IMR-90 (cell line): ENCODE results near the gene CPT1A. TPM values are rescaled to one million over a fixed set of nuclear protein-coding genes. Genes with fewer than 3 reads are reported as not detected.

Source experiments
- ATAC-seq: fragments of 200-7000 bp; cut with Tn5 transposase; 2 replicates; pipeline ENCODE4 v1.9.1; 2020; ENCODE audit warnings: low read depth, mild to moderate bottlenecking, moderate library complexity
- BruUV-seq: library from RNA; stranded (reverse); fragments of 400-500 nt; replicated peaks from 2 replicates; lab custom pipeline; 2021; lab: Mats Ljungman, UMichigan
- CTCF ChIA-PET: fragments of 300-600 bp; formaldehyde crosslinking; extraction: SDS; loops from one replicate; lab custom pipeline; 2021; ENCODE audit warnings: antibody characterized with exemption; lab: Yijun Ruan, JAX
- POLR2A ChIA-PET: fragments of 300-600 bp; sonication (Branson Sonifier 250); formaldehyde crosslinking; loops from one replicate; lab custom pipeline; 2022; ENCODE audit warnings: antibody characterized with exemption; ENCODE audit not compliant: unreplicated experiment; lab: Charles Lee
- DNase-seq: peaks from one replicate; pipeline ENCODE4 v3.0.0; 2013
- H2AFZ ChIP-seq: replicated peaks from 2 replicates; pipeline ENCODE3; 2013; ENCODE audit warnings: low read length, mild to moderate bottlenecking; ENCODE audit not compliant: poor library complexity
- H2AK5ac ChIP-seq: 2 replicates; pipeline ENCODE4 v1.6.1; 2013; ENCODE audit warnings: low read depth, low read length, inconsistent platforms
- H2AK9ac ChIP-seq: replicated peaks from 2 replicates; pipeline ENCODE3; 2013; ENCODE audit warnings: mild to moderate bottlenecking, low read depth, low read length, moderate library complexity; ENCODE audit not compliant: poor library complexity
- H2BK120ac ChIP-seq: 2 replicates; pipeline ENCODE4 v1.6.1; 2013; ENCODE audit warnings: low read depth, low read length, inconsistent platforms
- H2BK15ac ChIP-seq: 3 replicates; pipeline ENCODE4 v1.6.1; 2013; ENCODE audit warnings: low read depth, low read length, inconsistent platforms
- H2BK20ac ChIP-seq: 2 replicates; pipeline ENCODE4 v1.6.1; 2013; ENCODE audit warnings: low read depth, mild to moderate bottlenecking, inconsistent platforms, low read length, moderate library complexity
- H2BK5ac ChIP-seq: 2 replicates; pipeline ENCODE4 v1.6.1; 2013; ENCODE audit warnings: mild to moderate bottlenecking, low read depth, low read length, inconsistent platforms; ENCODE audit not compliant: poor library complexity, severe bottlenecking
- H3K14ac ChIP-seq: replicated peaks from 2 replicates; pipeline ENCODE4 v1.6.1; 2013; ENCODE audit warnings: low read depth, low read length, inconsistent platforms
- H3K18ac ChIP-seq: 2 replicates; pipeline ENCODE4 v1.6.1; 2013; ENCODE audit warnings: low read depth, low read length, control low read depth
- H3K23ac ChIP-seq: 2 replicates; pipeline ENCODE4 v1.6.1; 2013; ENCODE audit warnings: low read depth, low read length, inconsistent platforms
- H3K27ac ChIP-seq: 2 replicates; pipeline ENCODE4 v1.5.1; 2013; ENCODE audit warnings: mild to moderate bottlenecking, control low read depth, low read length; ENCODE audit not compliant: insufficient read depth
- H3K27me3 ChIP-seq: 2 replicates; pipeline ENCODE4 v1.6.1; 2013; ENCODE audit warnings: low read length; ENCODE audit not compliant: control insufficient read depth, insufficient read depth
- H3K36me3 ChIP-seq: 2 replicates; pipeline ENCODE4 v1.6.1; 2013; ENCODE audit warnings: low read length, mixed read lengths; ENCODE audit not compliant: control insufficient read depth, insufficient read depth
- H3K4ac ChIP-seq: 2 replicates; pipeline ENCODE4 v1.6.1; 2013; ENCODE audit warnings: low read depth, low read length, inconsistent platforms
- H3K4me1 ChIP-seq: 2 replicates; pipeline ENCODE4 v1.6.1; 2013; ENCODE audit warnings: low read length, mixed read lengths; ENCODE audit not compliant: control insufficient read depth, insufficient read depth
- H3K4me2 ChIP-seq: 2 replicates; pipeline ENCODE4 v1.6.1; 2013; ENCODE audit warnings: low read depth, mild to moderate bottlenecking, control low read depth, low read length, moderate library complexity
- H3K4me3 ChIP-seq: 2 replicates; pipeline ENCODE4 v1.5.1; 2013; ENCODE audit warnings: low read depth, mild to moderate bottlenecking, control low read depth, low read length, moderate library complexity; ENCODE audit not compliant: insufficient read depth
- H3K56ac ChIP-seq: 2 replicates; pipeline ENCODE4 v1.6.1; 2013; ENCODE audit warnings: low read length, inconsistent platforms; ENCODE audit not compliant: insufficient read depth; ENCODE audit errors: extremely low read depth
- H3K79me1 ChIP-seq, 2 experiments: 2 replicates each; pipeline ENCODE4 v1.6.1; 2013; ENCODE audit warnings: low read length in 2 of 2, inconsistent platforms in 1 of 2, low read depth in 1 of 2
- H3K9ac ChIP-seq: 2 replicates; pipeline ENCODE4 v1.6.1; 2013; ENCODE audit warnings: low read depth, low read length, control low read depth
- H3K9me1 ChIP-seq: 2 replicates; pipeline ENCODE4 v1.6.1; 2013; ENCODE audit warnings: low read length, inconsistent platforms; ENCODE audit not compliant: insufficient read depth
- H3K9me3 ChIP-seq: 2 replicates; pipeline ENCODE4 v1.6.1; 2013; ENCODE audit warnings: low read length; ENCODE audit not compliant: control insufficient read depth, insufficient read depth
- H4K20me1 ChIP-seq: 2 replicates; pipeline ENCODE4 v1.6.1; 2013; ENCODE audit warnings: low read length, inconsistent platforms; ENCODE audit not compliant: insufficient read depth
- H4K5ac ChIP-seq: 2 replicates; pipeline ENCODE4 v1.6.1; 2013; ENCODE audit warnings: mild to moderate bottlenecking, low read depth, low read length, control low read depth
- H4K8ac ChIP-seq, 2 experiments: 2 replicates each; pipeline ENCODE4 v1.6.1; 2013; ENCODE audit warnings: low read depth in 2 of 2, low read length in 2 of 2, control low read depth in 1 of 2, inconsistent platforms in 1 of 2
- H4K91ac ChIP-seq: 2 replicates; pipeline ENCODE4 v1.6.1; 2013; ENCODE audit warnings: low read depth, low read length, inconsistent platforms; ENCODE audit not compliant: insufficient read depth
- ELK1 ChIP-seq: fragments of 150-350 bp; IDR thresholded peaks from 2 replicates; pipeline ENCODE4 v1.6.1; 2016; ENCODE audit warnings: low read depth, mild to moderate bottlenecking, low read length, moderate library complexity, borderline replicate concordance
- MAZ ChIP-seq: IDR thresholded peaks from 2 replicates; pipeline ENCODE4 v1.6.1; 2012; ENCODE audit warnings: low read depth, mild to moderate bottlenecking, low read length, improper control_type of control experiment, moderate library complexity, borderline replicate concordance
- POLR2A ChIP-seq: IDR thresholded peaks from 2 replicates; pipeline ENCODE4 v1.6.1; 2012; ENCODE audit warnings: mild to moderate bottlenecking, low read depth, low read length
- RCOR1 ChIP-seq: IDR thresholded peaks from 2 replicates; pipeline ENCODE4 v1.6.1; 2012; ENCODE audit warnings: mild to moderate bottlenecking, low read length, improper control_type of control experiment; ENCODE audit not compliant: insufficient replicate concordance
- SMC3 ChIP-seq: fragments of 150-350 bp; IDR thresholded peaks from 2 replicates; pipeline ENCODE4 v1.6.1; 2016; ENCODE audit warnings: low read depth, mild to moderate bottlenecking, antibody characterized with exemption, low read length, moderate library complexity
- USF2 ChIP-seq: fragments of 150-350 bp; IDR thresholded peaks from 2 replicates; pipeline ENCODE4 v1.6.1; 2017; ENCODE audit warnings: mild to moderate bottlenecking, antibody characterized with exemption, low read length, low read depth
- WGBS, 2 experiments: methylation state at CpG; one replicate each; pipeline versions ENCODE4 v1.1.5 to v1.1.7; 2013; ENCODE audit warnings: missing lambda C conversion rate in 2 of 2; ENCODE audit not compliant: insufficient read length in 1 of 2; ENCODE audit errors: extremely low coverage in 2 of 2; 5-methylcytosine and 5-hydroxymethylcytosine counted together
- dilution Hi-C: fragments of 300-500 bp; cut with HindIII; formaldehyde crosslinking; loops from one replicate; pipeline ENCODE4 v1.14.3; 2018; ENCODE audit warnings: low sequenced_read_pairs; ENCODE audit not compliant: unreplicated experiment
- in situ Hi-C: fragments of 300-500 bp; cut with MboI; formaldehyde crosslinking; loops from 3 replicates; pipeline ENCODE4 v1.14.3; 2019; ENCODE audit warnings: low sequenced_read_pairs, inconsistent platforms, mixed read lengths
- intact Hi-C: fragments of 100-400 bp; cut with micrococcal nuclease; formaldehyde crosslinking; loops from 2 replicates; pipeline ENCODE4 v1.10.0; 2022
- polyA plus RNA-seq, 3 experiments: library from polyadenylated mRNA; depleted of rRNA; stranded (reverse); fragments of >200 nt; gene quantifications; 2 replicates each; pipeline ENCODE4 v1.2.3, GENCODE V29; 2012; ENCODE audit warnings: low replicate concordance in 1 of 3
- total RNA-seq: library from RNA; depleted of rRNA; stranded (reverse); fragments of >200 nt; gene quantifications from 2 replicates; pipeline ENCODE4 v1.2.3, GENCODE V29; 2012

Gene CPT1A
- total and polyA plus RNA-seq, 2 of the 4 experiments (the other 2 are of a cell fraction): 15.4 to 21.3 TPM

GRCh38 chr11:68839911-68840641, 1.6 kb downstream of the CPT1A start:
- peak overlapping the region; percentile 12; the same call in 1 of the 2 replicates for H3K18ac ChIP-seq
- no peaks in the 10 kb centered on the region; the same call in 1 of the 2 replicates for H3K27me3 ChIP-seq
- H3K36me3 ChIP-seq: peaks cover 1% of the 10 kb centered on the region; the same call in 1 of the 2 replicates
- H3K56ac ChIP-seq: peak overlapping the region; percentile 47; the same call in 1 of the 2 replicates
- 5% methylated on average over 2 of the region's 19 CpGs; no CpG with 5 or more reads in 1 of the 2 experiments for WGBS, 2 experiments
- peaks cover 18% of the 10 kb centered on the region for H4K20me1 ChIP-seq
- peaks cover 14% of the 10 kb centered on the region for H3K9me1 ChIP-seq
- peak overlapping the region; percentile 84 for H3K4ac ChIP-seq
- peaks cover 24% of the 10 kb centered on the region for H3K4me1 ChIP-seq
- in situ Hi-C loops (no loop called here), intact Hi-C loops (loop anchor here (5.0 kb wide), 1 partner anchor 172 kb away; the partner anchor contains the start of gene MRGPRF), dilution Hi-C loops (no loop called here)
- DNase-seq (peak; percentile 20), ATAC-seq (no peak)
- peak overlapping the region; percentile 70 for H3K14ac ChIP-seq
- H2BK120ac ChIP-seq: peak overlapping the region; percentile 71
- peak overlapping the region; percentile 71 for H2BK5ac ChIP-seq
- H3K9me3 ChIP-seq: no peaks in the 10 kb centered on the region
- peak overlapping the region; percentile 22; the same call in 1 of the 2 replicates for H3K9ac ChIP-seq
- peak overlapping the region; percentile 74 for H3K27ac ChIP-seq
- H4K91ac ChIP-seq: peak overlapping the region; percentile 69
- peak overlapping the region; percentile 88 for H3K4me3 ChIP-seq
- TF ChIP-seq MAZ (no peak), RCOR1 (no peak), POLR2A (no peak; the same call in 1 of the 2 replicates), SMC3 (no peak), USF2 (no peak), ELK1 (no peak)
- POLR2A ChIA-PET: no interaction called here
- BruUV-seq: TSS peak; percentile 25
- H2BK15ac ChIP-seq: peak overlapping the region; percentile 18; the same call in 2 of the 3 replicates
- peak overlapping the region; percentile 89 for H2AFZ ChIP-seq
- peak overlapping the region; percentile 51 for H3K23ac ChIP-seq
- peak overlapping the region in 1 of 2 experiments; percentile 45; a peak in 2 of 4 replicates for H4K8ac ChIP-seq
- peak overlapping the region; percentile 92 for H2AK9ac ChIP-seq
- peaks cover 36 to 60% of the 10 kb centered on the region in 2 experiments for H3K79me1 ChIP-seq
- peak overlapping the region; percentile 1; the same call in 1 of the 2 replicates for H4K5ac ChIP-seq
- H2AK5ac ChIP-seq: peak overlapping the region; percentile 79
- peak overlapping the region; percentile 23 for H2BK20ac ChIP-seq
- CTCF ChIA-PET: no interaction called here
- H3K4me2 ChIP-seq: peak overlapping the region; percentile 91
